K562 (cell line): ENCODE measurements around the gene WLS. TPM values are rescaled to one million over a fixed set of nuclear protein-coding genes. Genes with fewer than 3 reads are reported as not detected.

Experiments used
- ATAC-seq: fragments of 200-7000 bp; cut with Tn5 transposase; 3 replicates; pipeline ENCODE4 v1.9.1; 2020; ENCODE audit warnings: moderate library complexity
- BruUV-seq: library from RNA; stranded (reverse); fragments of 400-500 nt; replicated peaks from 2 replicates; lab custom pipeline; 2021; lab: Mats Ljungman, UMichigan
- CTCF ChIA-PET: fragments of 300-600 bp; formaldehyde crosslinking; extraction: SDS; loops from one replicate; lab custom pipeline; 2021; ENCODE audit warnings: low intra/inter-chr PET ratio; lab: Yijun Ruan, JAX
- POLR2A ChIA-PET: fragments of 300-600, 350-650 bp; sonication (Branson Sonifier 250); formaldehyde crosslinking; extraction: SDS; loops from one replicate; lab custom pipeline; 2021; ENCODE audit warnings: antibody characterized with exemption, inconsistent platforms; lab: Yijun Ruan, JAX
- DNase-seq, 4 experiments: peaks; one replicate each; pipeline versions ENCODE4 v3.0.0 to v3.0.0-alpha.2; 2011 to 2018; ENCODE audit warnings: low spot score in 3 of 4, mixed read lengths in 3 of 4; ENCODE audit errors: extremely low read depth in 1 of 4
- FAIRE-seq: peaks from 2 replicates; lab custom pipeline; 2011; peaks lifted over from hg19 to GRCh38; lab: Jason Lieb, UNC
- H2AFZ ChIP-seq: 2 replicates; pipeline ENCODE4 v1.6.0; 2011; ENCODE audit warnings: low read depth, low read length, control low read depth, inconsistent platforms
- H3K27ac ChIP-seq: fragments of 200-600 bp; 3 replicates; pipeline ENCODE4 v1.8.0; 2011; ENCODE audit warnings: low read depth, mild to moderate bottlenecking, control low read depth, inconsistent platforms, low read length, moderate library complexity, mixed read lengths; ENCODE audit errors: extremely low read depth
- H3K27me3 ChIP-seq, 2 experiments: fragments of 300-600 bp in 1 of 2; 2 replicates in 1 of 2; 3 replicates in 1 of 2; pipeline versions ENCODE4 v1.6.0 to v1.8.0; 2011; ENCODE audit warnings: inconsistent platforms in 2 of 2, low read length in 2 of 2, mild to moderate bottlenecking in 1 of 2, mixed read lengths in 1 of 2, moderate library complexity in 1 of 2; ENCODE audit not compliant: control insufficient read depth in 2 of 2, insufficient read depth in 2 of 2
- H3K36me3 ChIP-seq: fragments of 300-600 bp; 3 replicates; pipeline ENCODE4 v1.8.0; 2011; ENCODE audit warnings: mild to moderate bottlenecking, low read length, inconsistent platforms; ENCODE audit not compliant: control insufficient read depth, insufficient read depth
- H3K4me1 ChIP-seq, 2 experiments: fragments of 200-600 bp in 1 of 2; replicated peaks in 1 of 2; 2 replicates in 1 of 2; 3 replicates in 1 of 2; pipeline versions ENCODE4 v1.5.1 to v1.8.0; 2011; ENCODE audit warnings: inconsistent platforms in 2 of 2, low read length in 2 of 2, mild to moderate bottlenecking in 1 of 2, mixed read lengths in 1 of 2, moderate library complexity in 1 of 2; ENCODE audit not compliant: control insufficient read depth in 2 of 2, insufficient read depth in 2 of 2
- H3K4me2 ChIP-seq: 2 replicates; pipeline ENCODE4 v1.6.1; 2011; ENCODE audit warnings: low read length, control low read depth, inconsistent platforms, mixed read lengths; ENCODE audit not compliant: insufficient read depth
- H3K4me3 ChIP-seq: fragments of 200-600 bp; sonication (generic), shearing (Covaris generic); 2 replicates; pipeline ENCODE4 v1.5.1; 2016; ENCODE audit warnings: control low read depth, inconsistent platforms
- H3K79me2 ChIP-seq: fragments of 200-600 bp; 3 replicates; pipeline ENCODE4 v1.8.0; 2011; ENCODE audit warnings: low read length, inconsistent platforms; ENCODE audit not compliant: control insufficient read depth, insufficient read depth
- H3K9ac ChIP-seq, 2 experiments: 2 replicates each; pipeline versions ENCODE4 v1.6.0 to v1.6.1; 2011; ENCODE audit warnings: low read depth in 2 of 2, low read length in 2 of 2, control low read depth in 1 of 2, inconsistent platforms in 1 of 2, mild to moderate bottlenecking in 1 of 2, mixed read lengths in 1 of 2; ENCODE audit not compliant: insufficient read depth in 1 of 2
- H3K9me1 ChIP-seq: one replicate; pipeline ENCODE4 v1.6.0; 2011; ENCODE audit warnings: inconsistent platforms, mild to moderate bottlenecking, low read length, moderate library complexity; ENCODE audit not compliant: control insufficient read depth, insufficient read depth
- H3K9me3 ChIP-seq: replicated peaks from 2 replicates; pipeline ENCODE4 v1.5.1; 2011; ENCODE audit warnings: low read depth, low read length, inconsistent platforms; ENCODE audit not compliant: control insufficient read depth, insufficient read depth
- H4K20me1 ChIP-seq: replicated peaks from 2 replicates; pipeline ENCODE4 v1.6.1; 2011; ENCODE audit warnings: low read length, inconsistent platforms, mixed read lengths; ENCODE audit not compliant: control insufficient read depth, insufficient read depth
- CLOCK ChIP-seq: fragments of 250-450 bp; sonication (Bioruptor Pico); IDR thresholded peaks from 2 replicates; pipeline ENCODE4 v1.4.0; 2020; ENCODE audit warnings: mild to moderate bottlenecking, moderate library complexity, borderline replicate concordance
- ERF ChIP-seq: fragments of 450-650 bp; formaldehyde crosslinking; IDR thresholded peaks from 2 replicates; pipeline ENCODE4 v1.4.0; 2020; ENCODE audit warnings: mild to moderate bottlenecking, mixed read lengths
- GATAD2A ChIP-seq: fragments of 450-650 bp; IDR thresholded peaks from 2 replicates; pipeline ENCODE4 v1.6.1; 2017
- ZNF121 ChIP-seq: sonication (generic); formaldehyde crosslinking; conservative IDR thresholded peaks from 2 replicates; pipeline ENCODE4 v1.8.0; 2022; ENCODE audit warnings: missing genetic modification reagents
- WGBS: fragments of 100-300 bp; shearing (Covaris generic); methylation state at CpG from one replicate; pipeline ENCODE4 v1.1.6; 2016; ENCODE audit warnings: low coverage, mixed read lengths; ENCODE audit not compliant: insufficient coverage; ENCODE audit errors: missing lambda C conversion rate; 5-methylcytosine and 5-hydroxymethylcytosine counted together
- in situ Hi-C: fragments of 300-500 bp; cut with MboI; formaldehyde crosslinking; loops from 4 replicates; pipeline ENCODE4 v1.15.0; 2018; ENCODE audit warnings: inconsistent platforms, mixed read lengths
- intact Hi-C: fragments of 100-400 bp; cut with micrococcal nuclease; formaldehyde crosslinking; loops from 2 replicates; pipeline ENCODE4 v1.14.2; 2022
- polyA plus RNA-seq, 8 experiments: library from polyadenylated mRNA; depleted of rRNA in 4 of 8; stranded (reverse) in 5 of 8; unstranded in 3 of 8; fragments of >200 nt; fragmentation: Nextera tagmentation in 2 of 8; fragmentation: Illumina TruSeq in 1 of 8; extraction: Ambion mirVana in 2 of 8; extraction: Trizol in 1 of 8; gene quantifications; 2 replicates each; pipeline versions ENCODE4 v1.2.1 to v1.2.3, GENCODE V29; 2011 to 2014; ENCODE audit warnings: inconsistent platforms in 1 of 8, missing spikeins in 1 of 8
- total RNA-seq, 7 experiments: library from RNA; depleted of rRNA in 6 of 7; stranded (reverse); fragments of >200 nt in 6 of 7; fragmentation: Illumina TruSeq in 2 of 7; extraction: Trizol in 2 of 7; gene quantifications; 2 replicates each; pipeline versions ENCODE4 v1.2.1 to v1.2.3, GENCODE V29; 2011 to 2021; ENCODE audit warnings: low replicate concordance in 1 of 7

WLS gene
- total and polyA plus RNA-seq, 9 of the 15 experiments (the other 6 are each of a cell fraction or from before 2014, with no cell fraction given) = 0.47 TPM; not detected in 8

DNA sequence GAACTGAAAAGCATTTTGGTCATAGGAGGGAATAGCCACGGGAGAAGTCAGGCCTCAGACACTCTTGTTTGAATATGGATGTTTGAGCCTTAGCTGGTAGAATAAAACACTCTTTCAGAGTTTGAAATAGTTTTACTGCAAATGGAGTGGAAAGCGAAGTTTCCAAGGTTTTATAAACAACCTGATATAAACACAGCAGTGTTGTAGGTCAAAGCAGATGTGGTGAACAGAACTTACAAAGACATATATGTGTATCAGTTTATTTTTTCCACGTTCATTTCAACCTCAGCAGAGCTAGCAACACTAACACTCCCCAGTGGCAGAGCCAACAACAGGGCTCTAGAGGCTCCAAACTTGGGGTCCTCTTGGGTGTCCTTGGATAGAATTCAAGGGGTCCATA lies 89.9 kb downstream of the WLS start:
- H3K4me1 ChIP-seq = no peaks in the 10 kb centered on the region
- no peaks in the 10 kb centered on the region for H3K9me3 ChIP-seq
- no peak overlapping the region for H3K27ac ChIP-seq

More for the DNA sequence above, 89.9 kb downstream of the WLS start:
- FAIRE-seq (no peak), ATAC-seq (no peak), DNase-seq (no peak)
- ChIA-PET CTCF (no interaction called here), POLR2A (interaction anchor here (1.0 kb wide), 1 partner anchor 9 kb away, joined by 4 read pairs; no protein-coding TSS in a partner anchor)
- no TSS peak for BruUV-seq
- in situ Hi-C loops (no loop called here), intact Hi-C loops (no loop called here)
- H2AFZ ChIP-seq = no peak overlapping the region
- 0 out of 5 replicates have a peak, but pooled peaks cover 0 to 5% of the 10 kb centered on the region in 2 experiments for H3K27me3 ChIP-seq
- no peak overlapping the region for H3K9ac ChIP-seq
- H3K4me3 ChIP-seq = no peak overlapping the region
- no peak overlapping the region for H3K4me2 ChIP-seq
- no peaks in the 10 kb centered on the region for H3K9me1 ChIP-seq
- H3K79me2 ChIP-seq = no peaks in the 10 kb centered on the region
- TF ChIP-seq ZNF121 (CRISPR knock-in tag) (no peak), GATAD2A (no peak), ERF (CRISPR knock-in tag) (no peak), CLOCK (no peak)
- no peaks in the 10 kb centered on the region for H3K36me3 ChIP-seq
- no peaks in the 10 kb centered on the region for H4K20me1 ChIP-seq
- WGBS = 2% methylated on average over 3 of the region's 3 CpGs
